GM21529 (cell line): ENCODE measurements around the gene RBM8A.
A peak's percentile ranks its signal among the peaks of the same experiment; 100 is the strongest.
"Not testable (repeated sequence)": the region's sequence is repeated elsewhere in the genome, so short reads cannot be mapped to it uniquely, and the experiment has no call there.

Experiments used
- ATAC-seq: cut with Tn5 transposase; IDR thresholded peaks from one replicate; pipeline ENCODE4 v1.9.1; 2021; ENCODE audit not compliant: unreplicated experiment

The RBM8A gene

DNA sequence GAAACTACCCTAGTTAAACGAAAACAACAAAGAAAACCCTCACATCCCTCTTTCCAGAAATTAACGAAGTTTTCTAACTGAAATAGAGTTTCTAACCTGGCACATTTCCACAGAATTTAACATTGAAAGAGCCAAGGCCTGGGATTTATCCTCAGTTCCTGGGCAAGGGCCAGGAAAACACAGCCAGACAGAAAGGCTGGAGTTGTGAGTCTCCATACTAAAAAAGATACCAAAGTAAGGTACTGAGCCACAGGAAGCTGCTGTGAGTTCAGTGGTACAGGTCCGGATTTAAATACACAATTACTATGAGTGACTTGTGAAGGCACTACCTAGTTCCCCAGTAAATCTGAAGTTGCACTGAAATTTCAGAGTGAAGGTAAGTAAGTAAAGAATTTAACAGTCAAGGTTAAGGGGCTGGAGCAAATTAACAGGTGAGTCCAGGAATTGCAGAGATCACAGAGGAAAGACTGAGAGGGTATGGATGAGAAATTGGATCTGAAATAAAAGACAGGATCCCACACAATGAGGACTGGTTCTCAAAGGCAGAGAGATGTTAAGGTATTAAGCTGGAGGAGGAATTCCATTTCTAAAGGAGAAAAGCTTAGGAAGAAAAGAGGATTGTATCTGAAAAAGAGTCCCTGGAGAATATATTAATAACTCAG lies 29.6 kb upstream of the RBM8A start:
- no peak for ATAC-seq

DNA sequence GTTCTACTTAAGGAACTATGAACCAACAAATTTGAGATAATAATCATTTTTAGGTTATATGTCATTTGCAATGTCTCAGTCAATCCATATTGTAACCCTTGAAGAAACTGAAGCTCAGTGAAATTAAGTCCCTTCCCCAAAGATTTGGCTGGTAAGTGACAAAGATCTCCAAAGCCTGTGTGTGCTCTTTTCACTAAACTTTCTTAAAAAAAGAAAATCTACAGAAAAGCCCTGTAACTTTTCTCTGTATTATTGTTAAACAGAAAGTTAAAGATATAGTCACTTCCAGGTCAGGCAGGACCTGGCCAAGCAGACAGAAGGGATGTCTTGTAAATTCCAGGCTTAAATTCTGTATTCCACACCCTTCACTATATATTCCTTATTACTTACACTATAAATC lies 29.1 kb upstream of the RBM8A start:
- no peak for ATAC-seq

DNA sequence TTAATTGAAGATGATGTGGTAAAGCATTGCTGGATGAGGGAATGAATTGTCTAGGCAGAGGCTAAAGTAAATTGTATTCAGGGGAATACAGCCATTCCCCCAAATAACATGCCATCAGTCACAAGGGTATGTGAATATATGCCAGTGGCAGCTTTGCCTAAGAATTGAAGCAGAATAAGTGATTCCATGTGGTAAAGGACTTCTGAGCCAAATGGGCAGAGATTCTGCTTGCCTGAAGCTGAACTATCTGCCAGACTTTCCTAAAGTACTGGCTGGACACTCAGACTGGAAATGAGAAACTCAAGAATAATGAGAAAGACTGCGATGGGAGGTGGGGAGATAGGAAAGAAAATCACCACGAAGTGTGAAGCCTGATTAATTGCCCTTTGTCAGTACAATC lies 28.2 kb upstream of the RBM8A start:
- ATAC-seq = no peak

DNA sequence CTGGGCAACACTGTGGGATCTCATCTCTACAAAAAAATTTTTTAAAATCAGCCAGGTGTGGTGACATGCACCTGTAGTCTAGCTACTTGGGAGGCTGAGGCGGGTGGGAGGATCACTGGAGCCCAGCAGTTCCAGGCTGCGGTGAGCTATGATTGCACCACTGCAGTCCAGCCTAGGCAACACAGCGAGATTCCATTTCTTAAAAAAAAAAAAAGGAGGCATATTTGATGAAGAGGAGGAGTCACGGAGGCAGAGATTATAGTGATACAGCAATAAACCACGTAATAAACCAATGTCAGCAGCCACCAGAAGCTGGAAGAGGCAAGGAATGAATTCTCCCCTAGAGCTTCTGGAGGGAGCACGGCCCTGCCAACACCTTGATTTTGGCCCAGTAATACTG lies 26.6 kb upstream of the RBM8A start:
- ATAC-seq = no peak

DNA sequence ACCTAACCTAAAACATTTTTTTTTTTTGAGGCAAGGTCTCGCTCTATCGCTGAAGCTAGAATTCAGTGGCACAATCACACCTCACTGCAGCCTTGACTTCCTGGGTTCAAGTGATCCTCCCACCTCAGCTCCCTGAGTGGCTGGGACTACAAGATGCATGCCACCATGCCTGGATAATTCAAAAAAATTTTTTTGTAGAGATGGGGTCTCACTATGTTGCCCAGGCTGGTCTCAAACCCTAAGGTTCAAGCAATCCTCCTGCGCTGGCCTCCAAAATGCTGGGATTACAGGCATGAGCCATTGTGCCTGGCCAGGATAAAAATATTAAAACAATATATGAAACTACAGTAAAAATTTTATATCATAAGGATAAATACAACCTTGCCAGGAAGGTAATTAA lies 25.6 kb upstream of the RBM8A start:
- ATAC-seq = no peak

DNA sequence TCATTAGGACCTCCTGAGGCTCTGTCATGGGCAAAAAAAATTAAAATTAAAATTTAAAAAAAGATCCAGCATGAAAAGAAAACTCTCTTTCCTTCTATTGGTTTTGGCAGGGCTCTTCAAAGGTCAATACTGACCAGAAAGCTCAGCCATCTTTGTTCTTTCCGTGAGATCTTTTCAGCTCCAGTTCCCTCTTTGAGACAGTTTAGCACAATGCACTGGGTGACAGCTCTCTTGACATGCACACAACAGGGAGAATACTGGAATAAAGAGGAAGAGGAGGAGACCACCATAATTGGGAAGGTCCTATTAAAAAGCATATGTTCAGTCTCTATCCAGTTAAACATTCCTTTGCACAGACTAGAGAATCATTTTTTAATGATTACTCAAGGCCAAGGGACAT lies 24.2 kb upstream of the RBM8A start:
- no peak for ATAC-seq

DNA sequence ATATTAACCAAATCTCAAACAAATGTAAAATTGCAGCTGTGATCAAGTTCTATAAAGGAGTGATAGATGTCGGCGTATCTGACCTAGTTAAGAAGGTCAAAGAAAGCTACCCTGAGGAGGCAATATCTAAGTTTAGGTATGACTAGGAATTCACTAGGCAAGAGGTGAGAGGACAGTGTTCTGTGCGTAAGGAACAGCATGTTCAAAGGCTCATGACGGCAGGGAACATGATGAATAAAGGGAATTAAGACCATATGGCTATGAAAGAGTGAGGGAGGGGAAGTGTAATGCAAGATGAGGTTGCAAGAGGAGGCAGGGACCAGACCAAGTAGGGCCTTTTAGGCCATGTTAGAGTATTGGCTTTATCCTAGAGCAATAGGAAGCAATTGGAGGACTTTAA lies 21.9 kb upstream of the RBM8A start:
- ATAC-seq = no peak

DNA sequence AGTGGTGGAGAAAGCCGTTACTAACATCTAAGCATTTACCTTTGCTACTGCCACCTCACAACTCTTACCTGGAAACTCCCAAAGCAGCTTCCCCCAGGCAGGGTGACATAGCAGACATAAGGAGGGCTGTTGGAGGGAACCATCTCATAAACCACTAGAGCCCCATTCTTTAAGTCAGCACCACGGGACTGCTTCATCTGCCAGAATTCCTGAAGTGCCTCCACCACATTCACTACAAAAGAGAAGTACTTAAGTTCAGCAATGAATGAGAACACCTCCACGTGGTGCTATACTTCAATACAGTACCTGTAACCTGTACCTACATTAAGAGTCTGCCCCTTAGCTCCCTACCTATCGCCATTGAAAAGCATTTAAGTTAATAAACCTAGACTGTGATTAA lies 20.3 kb upstream of the RBM8A start:
- no peak for ATAC-seq

DNA sequence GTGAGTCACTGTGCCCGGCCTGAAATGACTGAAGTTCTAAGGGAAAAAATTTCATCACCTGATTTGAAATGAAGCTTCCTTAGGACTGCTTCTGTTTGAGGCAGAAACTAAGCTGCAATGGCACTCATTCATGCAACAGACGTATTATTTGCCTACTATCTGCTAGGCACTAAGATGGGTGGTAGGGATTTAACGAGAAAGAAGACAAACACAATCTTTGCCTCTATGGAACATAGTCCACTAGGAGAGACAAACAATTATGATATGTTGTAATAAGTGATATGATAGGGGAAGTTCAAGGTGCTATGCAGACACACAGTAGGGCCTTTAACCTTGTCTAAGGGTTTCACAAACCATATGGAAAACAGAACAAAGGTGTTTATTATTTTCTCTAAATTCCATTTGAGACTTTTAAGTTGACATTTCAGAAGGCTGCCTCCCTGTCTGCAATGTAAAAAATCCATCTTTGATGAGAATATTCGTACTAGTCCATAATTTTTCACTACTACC lies 19.2 kb upstream of the RBM8A start:
- no peak for ATAC-seq

DNA sequence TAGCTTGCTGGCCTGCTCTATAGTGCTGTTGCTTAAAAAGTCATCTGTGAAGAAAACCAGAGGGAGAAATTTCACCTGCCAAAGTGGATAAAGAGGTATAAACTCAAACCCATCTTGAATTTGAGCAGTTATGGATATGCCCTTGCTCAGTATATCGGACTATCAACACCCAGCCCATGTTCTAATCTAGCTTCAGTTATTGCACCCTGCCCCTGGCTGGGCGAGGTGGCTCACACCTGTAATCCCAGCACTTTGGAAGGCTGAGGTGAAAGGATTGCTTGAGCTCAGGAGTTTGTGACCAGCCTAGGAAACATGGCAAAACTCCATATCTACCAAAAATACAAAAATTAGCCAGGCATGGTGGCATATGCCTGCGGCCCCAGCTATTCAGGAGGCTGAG lies 17.2 kb upstream of the RBM8A start:
- no peak for ATAC-seq

DNA sequence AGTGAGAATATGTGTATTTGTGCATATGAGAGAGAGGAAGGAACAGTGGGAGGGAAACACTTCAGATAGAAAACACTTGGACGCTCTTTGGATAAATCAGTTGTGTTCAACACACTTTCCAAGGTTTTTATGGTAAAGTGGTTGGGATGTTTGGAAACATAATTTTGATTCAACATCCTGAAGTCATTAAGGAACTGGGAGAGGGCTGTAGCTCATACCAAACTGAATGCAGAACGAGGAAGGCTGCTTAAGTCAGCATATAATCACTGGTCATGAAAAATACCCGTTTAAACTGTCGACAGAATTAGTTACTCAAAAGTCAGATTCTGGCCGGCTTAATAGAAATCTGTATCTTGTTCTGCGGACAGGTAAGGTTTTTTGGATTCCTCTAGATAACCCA lies 15.6 kb upstream of the RBM8A start:
- no peak for ATAC-seq

DNA sequence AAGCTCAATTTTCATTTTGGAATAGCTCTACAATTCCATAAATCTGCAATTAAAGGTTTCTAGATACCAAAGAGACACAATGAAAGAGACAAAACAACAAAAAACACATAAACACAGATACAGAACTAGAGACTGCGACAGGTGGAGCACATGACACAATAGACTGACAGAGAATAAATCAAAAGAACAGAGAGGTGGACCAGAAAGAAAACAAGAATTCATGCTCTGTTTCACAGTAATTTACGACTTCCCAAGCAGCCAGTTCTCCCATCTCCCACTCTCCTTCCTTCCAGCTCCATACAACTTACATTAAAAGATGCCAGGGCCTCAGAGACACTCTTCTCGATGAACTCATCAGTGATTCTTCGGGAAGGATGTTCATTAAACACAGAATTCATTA lies 15.1 kb upstream of the RBM8A start:
- ATAC-seq = no peak

DNA sequence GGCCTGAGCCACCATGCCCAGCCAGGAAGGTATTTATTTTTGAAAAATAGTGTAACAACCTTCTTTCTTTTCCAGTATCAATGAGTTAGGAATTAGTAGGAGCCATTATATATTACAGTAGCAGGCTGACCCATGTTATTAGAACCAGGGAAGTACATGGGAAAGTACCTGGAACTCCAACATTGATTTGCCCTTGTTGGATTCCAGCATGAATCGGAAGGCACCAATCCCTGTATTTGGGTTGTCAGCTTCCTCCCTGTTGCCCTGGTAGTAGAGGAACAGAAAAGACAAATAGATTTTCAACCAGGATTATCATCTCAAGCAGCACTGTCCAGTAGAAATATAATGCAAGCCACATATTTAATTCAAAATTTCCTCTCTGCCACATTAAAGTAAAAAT lies 10.2 kb upstream of the RBM8A start:
- ATAC-seq = no peak

DNA sequence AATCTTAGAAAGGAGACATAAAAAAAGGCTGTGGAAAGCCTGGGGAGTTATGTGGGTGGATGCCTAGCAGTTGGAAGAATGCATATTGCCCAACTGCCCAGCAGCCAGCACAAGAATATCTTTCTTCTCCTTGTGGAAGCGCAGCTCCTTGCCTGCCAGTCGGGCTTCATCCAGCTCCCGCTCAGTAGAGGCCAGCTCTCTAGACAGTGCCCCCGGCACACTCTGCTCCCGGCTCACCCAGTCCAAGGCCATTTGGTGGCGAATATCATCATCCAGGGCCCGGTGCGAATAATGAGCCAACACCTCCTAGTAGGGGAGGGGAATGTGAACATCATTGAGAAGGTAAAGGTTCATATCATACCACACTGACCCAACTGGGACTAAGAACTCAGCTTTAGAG lies 9.0 kb upstream of the RBM8A start:
- no peak for ATAC-seq

DNA sequence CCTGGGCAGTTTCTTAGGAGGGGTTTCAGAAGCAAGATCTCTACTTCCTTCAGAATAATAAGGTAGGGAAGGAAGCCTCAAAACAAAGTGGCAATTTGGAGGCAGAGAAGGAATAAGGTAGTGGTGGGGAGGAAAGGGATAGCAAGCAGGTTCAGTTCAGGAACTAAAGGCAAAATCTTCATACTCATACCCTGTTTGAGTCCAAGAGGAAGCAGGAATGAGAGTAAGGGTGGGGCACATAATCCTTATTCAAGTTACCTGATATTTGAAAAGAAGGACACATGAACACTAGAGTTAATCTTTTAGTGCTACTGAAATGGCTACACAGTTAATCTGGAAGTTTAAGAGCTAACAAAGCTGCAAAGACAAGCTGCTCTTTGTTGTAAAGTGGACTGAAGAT lies 8.4 kb upstream of the RBM8A start:
- no peak for ATAC-seq

DNA sequence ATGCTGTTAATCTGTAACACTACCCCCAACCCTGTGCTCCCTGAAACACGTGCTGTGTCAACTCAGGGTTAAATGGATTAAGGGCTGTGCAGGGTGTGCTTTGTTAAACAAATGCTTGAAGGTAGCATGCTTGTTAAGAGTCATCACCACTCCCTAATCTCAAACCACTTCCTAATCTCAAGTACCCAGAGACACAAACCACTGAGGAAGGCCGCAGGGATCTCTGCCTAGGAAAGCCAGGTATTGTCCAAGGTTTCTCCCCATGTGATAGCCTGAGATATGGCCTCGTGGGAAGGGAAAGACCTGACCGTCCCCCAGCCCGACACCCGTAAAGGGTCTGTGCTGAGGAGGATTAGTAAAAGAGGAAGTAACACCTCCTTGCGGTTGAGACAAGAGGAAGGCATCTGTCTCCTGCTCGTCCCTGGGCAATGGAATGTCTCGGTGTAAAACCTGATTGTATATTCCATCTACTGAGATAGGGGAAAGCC lies 5.3 kb upstream of the RBM8A start:
- ATAC-seq = not testable (repeated sequence)

DNA sequence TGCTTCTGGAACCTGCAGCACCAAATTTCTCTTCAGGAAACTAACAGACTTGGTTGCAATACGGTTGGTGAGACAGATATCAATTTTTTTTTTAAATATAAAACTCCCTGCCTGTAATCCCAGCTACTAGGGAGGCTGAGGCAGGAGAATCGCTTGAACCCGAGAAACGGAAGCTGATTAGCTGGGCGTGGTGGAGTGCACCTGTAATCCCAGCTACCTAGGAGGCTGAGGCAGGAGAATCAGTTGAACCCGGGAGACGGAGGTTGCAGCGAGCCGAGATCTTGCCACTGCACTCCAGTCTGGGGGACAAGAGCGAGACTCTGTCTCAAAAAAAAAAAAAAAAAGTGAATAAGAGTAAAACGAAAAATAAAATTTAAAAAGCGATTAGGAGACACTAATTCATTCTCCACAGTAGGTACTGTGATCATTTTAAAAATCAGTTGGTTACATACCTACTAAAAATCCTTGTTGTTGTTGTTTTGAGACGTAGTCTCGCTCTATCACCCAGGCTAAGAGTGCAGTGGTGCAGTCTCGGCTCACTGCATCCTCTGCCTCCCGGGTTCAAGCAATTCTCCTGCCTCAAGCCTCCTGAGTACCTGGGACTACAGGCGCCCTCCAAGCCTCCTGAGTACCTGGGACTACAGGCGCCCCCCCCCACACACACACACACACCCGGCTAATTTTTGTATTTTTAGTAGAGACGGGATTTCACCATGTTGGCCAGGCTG lies 796 bp upstream of the RBM8A start:
- no peak for ATAC-seq

DNA sequence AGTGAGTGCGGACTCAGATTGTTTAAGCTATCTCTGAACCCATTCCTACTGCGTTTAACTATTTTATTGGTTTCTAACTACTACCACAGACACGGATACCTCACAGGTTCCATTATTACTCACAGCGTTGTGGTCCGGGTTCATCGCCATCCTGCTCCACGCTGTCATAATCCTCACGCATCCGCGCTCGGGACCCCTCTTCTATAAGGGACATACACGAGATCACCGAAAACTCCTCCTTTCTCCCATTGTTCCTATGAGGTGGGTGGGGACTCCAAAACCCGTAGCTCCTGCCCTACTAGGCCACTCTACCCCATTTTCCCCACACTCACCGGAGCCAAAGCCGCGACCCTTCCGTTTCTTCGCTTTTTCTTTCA lies 610 bp downstream of the RBM8A start:
- peak; percentile 4 for ATAC-seq

DNA sequence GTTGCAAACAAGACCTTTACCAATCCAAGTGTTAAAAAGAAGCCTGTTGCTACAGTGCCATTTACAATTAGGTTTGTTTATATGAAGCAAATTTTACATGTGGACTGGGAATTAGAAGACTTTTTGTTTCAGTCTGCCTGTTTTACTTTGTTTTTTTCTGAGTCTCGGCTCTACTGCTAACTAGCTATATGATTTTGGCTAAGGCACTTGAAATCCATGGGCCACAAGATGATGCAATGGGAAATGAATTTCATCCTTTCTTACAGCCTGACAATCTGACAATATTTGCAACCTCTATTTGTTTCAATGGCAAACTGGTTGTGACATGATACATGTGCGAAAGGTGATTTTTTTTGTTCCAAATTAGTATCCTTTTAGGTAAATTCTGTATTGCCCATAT lies 5.0 kb downstream of the RBM8A start:
- no peak for ATAC-seq

DNA sequence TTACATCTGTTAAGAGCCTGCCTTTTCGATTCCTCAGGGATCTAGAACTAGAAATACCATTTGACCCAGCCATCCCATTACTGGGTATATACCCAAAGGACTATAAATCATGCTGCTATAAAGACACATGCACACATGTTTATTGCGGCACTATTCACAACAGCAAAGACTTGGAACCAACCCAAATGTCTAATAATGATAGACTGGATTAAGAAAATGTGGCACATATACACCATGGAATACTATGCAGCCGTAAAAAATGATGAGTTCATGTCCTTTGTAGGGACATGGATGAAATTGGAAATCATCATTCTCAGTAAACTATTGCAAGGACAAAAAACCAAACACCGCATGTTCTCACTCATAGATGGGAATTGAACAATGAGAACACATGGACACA lies 7.0 kb downstream of the RBM8A start:
- not testable (repeated sequence) for ATAC-seq

DNA sequence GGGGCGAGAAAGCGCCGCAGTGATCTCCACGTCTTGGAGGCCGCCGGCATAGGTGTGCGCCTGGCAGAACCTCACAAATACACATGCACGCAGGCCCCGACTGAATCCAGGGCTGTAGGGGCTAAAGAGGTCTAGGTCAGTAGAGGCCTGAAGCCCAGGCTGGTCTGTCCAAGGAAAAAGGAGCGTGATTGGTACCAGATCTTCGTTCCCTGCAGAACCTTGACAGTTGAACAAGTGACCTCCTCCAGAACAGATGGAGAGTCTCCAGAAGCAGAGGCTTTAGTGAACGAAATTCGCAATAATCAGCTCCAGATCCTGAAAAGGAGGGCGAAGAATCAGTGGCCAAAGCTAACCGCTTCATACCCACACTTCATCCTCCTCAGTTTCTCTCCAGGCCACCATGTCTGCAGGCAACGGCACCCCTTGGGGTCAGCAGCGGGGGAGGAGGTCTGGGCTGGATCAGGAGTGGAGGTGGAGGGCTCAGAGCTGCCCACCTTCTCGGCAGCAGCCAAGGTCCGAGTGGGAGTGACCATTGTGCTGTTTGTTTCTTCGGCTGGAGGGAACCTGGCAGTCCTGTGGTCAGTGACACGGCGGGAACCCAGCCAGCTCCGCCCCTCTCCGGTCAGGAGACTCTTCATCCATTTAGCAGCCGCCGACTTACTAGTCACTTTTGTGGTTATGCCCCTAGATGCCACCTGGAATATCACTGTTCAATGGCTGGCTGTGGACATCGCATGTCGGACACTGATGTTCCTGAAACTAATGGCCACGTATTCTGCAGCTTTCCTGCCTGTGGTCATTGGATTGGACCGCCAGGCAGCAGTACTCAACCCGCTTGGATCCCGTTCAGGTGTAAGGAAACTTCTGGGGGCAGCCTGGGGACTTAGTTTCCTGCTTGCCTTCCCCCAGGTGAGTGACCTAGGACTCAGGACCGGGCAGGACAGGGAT lies 8.0 kb downstream of the RBM8A start:
- peak; percentile 81 for ATAC-seq
